Right hindlimb (tissue), 1 donor: ENCODE data around the gene DGKH.

Experiments used
- DNase-seq: peaks from one replicate; pipeline ENCODE4 v3.0.0-alpha.2; 2018

The DGKH gene

DNA sequence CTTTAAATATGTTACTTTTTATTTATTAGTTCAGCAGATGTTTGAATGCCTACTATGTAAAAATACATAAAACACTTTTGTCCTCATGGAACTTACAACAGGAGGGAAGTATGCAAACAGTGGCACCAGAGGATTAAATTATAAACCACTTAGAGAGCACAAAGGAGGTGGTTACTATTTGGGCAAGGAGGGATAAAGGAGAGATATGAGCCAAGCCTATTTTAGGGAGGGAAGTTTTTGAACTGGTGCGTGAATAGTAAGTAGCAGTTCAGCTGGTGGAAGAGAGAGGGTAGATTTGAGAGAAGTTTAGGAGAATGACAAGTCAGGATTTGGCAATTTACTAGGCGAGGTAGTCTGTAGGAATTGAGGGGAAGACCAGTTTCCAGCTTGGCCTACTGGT, 232.1 kb downstream of the DGKH start:
- no peak for DNase-seq

GRCh38 chr13:42283574-42283973, 235.1 kb downstream of the DGKH start:
- DNase-seq, result no peak

- DNase-seq, result no peak
Measured at GRCh38 chr13:42284068-42284467, 235.6 kb downstream of the DGKH start.
